CD4-positive, alpha-beta T cell treated with Interleukin-12 subunit alpha and Interleukin-12 subunit beta, for 1 hour (primary cell): ENCODE results near the gene ZNF148.
A peak's percentile ranks its signal among the peaks of the same experiment; 100 is the strongest.

ENCODE experiments used
- DNase-seq: peaks from one replicate; pipeline ENCODE4 v3.0.0-alpha.2; 2020

ZNF148 gene

DNA sequence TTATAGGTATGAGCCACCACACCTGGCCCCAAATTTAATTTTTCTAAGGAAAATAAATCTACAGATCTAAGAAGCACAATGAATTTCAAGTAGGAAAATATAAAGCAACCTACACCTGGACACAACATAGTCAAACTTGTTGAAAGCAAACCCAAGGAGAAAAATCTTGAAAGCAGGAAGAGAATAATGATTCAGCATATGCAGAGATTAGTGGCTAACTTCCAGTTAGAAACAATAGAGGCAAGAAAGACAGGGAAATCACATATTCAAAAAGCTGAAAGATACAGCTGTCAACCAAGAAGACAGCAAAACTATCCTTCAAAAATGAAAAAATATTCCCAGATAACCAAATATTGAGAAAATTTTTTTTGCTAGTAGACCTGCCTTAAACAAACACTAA is 49.4 kb downstream of the ZNF148 start:
- no peak for DNase-seq

DNA sequence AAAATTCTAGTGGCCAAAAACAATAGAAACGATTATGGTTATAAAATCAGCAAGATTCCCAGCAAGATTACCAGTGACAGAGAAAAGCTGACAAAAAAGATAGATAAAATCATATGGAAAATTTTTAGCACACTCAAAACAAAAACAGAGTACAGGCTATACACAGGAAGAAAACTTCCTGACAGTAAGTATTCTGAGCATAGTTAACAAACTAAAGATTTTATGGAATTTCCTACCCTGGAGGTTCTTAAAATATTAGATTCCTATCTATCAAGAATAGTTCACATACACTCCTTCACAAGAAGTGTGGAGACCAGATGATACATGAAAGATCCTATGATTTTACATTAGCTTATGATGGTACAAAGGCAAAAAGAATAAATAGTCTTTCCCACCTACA is 50.8 kb downstream of the ZNF148 start:
- DNase-seq = no peak

DNA sequence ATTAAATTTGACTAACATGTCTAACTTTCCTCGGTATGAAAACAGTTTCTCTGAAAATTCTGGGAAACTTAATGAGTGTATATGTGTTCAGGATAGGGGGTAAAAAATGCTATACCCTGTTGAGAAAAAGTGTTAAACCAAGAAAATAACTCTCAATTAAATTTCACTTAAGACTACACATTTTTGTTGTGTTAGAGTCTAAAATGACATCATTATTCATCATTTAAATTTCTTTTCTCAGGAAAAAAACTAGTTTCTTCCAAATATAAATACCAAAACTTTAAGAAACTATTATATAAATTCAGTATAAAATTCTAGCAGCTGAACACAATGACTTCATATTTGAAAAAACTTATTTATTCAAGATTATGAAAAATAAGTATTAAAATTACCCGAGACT is 52.2 kb downstream of the ZNF148 start:
- no peak for DNase-seq

DNA sequence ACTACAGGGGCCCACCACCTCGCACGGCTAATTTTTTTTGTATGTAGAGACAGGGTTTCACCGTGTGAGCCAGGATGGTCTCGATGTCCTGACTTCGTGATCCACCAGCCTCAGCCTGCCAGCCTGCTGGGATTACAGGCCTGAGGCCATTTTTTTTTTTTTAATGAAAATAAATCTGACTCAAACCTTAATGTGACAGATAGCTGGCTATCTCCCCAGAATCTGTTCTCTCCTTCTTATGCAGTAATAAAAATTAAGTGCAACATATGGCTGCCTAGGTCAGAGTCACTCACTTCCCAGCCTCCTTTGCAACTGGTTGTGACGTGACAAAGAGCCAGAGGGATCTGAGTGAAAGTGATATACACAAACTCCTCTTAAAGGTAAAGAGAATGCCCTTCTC is 53.0 kb downstream of the ZNF148 start:
- no peak for DNase-seq

DNA sequence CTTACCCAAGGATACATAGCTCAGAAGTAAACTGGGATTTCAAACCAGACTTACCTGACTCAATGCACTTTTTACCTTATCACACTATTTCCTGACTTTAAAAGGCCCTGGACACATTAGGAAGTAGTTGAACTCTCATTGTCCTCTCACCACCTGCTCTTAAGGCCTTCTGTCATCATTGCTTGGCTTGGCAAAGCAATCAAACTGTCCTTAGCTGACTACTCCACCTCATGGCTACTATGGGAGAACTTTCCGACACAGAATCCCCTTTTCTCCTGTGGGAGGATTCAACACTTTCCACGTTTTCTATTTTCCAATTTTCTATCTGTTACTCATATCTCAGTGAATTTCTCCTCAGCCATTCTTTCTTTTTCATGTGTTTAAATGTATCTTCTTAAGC is 55.4 kb downstream of the ZNF148 start:
- DNase-seq = no peak

DNA sequence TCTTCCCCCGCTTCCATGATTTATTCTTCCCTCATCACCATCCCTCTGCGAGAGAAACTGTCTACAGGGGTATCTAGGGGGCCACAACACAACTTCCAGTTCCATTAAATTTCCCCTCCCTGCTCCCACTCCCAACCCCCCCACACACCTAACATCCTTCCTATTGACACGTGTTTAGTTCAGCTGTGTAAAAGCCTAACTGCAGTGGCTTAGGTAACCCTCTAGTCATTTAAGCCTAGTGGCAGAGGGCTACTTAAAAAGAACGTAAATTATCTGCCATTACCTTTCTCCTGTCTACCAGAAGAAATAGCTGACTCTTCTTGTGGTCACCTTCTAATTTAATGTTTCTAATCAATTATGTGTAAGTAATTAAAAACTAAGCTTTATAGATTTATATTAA is 56.3 kb downstream of the ZNF148 start:
- no peak for DNase-seq

DNA sequence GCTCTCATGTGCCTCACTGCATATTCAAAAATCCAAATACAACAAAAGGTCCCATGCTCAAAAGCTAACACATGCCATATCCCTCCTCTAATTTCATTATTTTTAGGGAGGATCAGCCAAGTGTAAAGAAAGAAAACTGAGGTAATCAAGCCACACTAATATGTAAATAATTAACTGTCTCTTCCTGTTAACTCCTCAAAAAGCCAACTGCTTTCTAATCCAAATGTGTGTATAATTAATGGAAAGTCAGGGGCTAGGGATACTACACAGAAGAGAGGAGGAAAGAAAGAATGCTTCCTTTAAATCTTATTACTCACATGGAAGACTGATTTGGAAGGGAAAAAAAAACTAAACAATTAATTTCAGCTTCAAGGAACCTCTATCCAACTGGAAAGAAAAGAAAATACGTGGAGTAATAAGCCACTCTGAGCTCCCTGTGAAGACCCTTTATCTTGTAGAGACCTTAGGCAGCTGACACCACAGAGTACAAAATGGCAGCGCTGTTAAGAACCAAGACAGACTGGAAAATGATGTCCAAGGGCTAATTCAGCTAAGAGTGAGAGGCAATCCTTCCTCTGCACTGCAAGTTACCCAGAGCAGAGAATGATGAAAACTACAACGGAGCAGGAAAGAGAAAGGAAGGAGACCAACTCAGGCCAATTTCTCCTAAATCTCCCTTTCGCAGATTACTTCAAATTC is 56.8 kb downstream of the ZNF148 start:
- DNase-seq = no peak

DNA sequence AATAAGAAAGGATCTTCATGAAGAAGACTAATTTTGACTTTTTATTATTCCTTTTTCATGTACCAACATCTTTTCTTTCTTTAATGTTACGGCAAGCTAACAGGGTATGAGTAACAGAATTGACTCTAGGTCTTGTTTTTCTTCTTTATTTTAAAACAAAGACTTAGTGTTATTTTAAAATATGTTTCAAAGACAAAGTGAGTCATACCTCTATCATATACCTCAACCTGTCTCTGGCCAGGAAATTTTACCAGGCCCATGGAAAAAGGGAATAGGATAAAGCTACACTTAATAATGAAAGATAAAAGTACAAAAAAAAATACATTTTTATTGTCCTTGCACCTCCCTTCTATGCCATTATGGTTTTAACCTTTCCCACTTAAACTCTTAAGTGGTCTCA is 57.4 kb downstream of the ZNF148 start:
- DNase-seq = no peak

DNA sequence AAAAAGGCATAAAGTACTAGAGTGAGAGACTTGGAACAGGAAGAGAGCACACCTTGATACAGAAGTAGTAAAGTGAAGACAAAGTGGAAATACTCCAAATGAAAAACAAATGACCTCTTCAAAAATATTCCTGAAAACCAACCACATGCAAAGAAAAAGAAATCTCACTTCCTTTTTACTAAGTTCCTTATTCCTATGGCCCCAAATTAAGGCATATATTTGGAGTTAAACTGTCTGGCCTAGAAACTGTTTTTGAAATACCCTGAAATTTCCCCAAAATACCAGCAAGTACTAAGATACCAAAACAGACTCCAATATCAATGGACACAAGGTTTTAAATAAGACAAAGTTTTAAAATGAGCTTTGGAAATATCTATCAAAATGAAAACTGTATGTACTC is 58.2 kb downstream of the ZNF148 start:
- DNase-seq = no peak

DNA sequence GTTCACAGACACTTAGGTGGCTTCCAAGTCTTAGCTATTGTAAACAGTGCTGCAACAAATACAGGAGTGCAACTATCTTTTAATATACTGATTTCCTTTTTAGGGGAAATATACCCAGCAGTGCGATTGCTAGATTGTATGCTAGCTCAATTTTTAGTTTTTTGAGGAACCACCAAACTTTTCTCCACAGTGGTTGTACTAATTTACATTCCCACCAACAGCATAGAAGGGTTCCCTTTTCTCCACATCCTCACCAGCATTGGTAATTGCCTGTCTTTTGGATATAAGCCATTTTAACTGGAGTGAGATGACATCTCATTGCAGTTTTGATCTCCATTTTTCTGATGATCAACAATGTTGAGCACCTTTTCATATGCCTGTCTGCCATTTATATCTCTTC is 58.9 kb downstream of the ZNF148 start:
- DNase-seq = no peak

DNA sequence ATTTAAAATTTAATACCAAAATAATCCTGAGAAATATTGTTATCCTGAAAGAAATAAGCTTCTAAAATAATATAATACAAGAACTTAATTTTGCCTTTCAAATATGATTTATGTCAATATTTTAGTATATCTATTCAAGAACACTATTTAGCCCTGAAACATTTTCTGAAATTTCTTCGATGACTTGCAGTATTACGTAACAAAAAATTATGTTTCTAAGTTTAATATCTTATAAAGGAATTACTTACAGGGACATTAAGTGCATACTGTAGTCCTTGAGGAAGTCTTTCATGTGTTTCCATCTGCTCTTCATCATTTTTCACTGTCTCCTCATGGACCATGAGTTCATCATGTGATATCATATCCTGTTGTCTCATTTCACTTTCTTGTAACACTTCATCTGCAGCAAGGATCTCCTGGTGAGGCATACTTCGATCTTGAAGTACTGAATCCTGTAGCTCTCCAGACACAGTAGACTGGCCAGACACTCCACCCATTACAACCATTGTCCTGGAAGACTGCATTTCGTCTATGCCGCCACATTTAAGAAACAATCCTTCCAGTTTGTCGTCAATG is 62.0 kb downstream of the ZNF148 start:
- no peak for DNase-seq

DNA sequence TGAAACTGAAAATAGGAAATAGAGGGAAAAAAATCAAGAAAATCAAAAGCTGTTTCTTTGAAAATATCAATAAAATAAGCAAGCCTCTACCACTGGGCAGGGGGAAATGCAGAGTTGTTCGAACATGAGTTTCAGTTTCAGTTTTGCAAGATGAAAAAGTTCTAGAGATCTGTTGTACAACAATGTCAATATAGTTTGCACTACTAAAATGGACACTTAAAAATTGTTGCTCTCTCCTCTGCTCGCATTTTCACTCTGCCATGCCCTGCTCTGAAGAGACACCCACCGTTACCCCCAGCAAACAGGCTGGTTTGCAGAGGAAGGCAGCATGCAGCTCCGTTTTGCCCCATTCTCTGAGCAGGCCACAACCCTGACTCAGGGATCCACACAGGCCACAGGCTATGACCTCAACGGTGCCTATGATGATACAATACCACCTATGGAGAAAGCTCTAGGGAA is 64.5 kb downstream of the ZNF148 start:
- DNase-seq = peak; percentile 45

DNA sequence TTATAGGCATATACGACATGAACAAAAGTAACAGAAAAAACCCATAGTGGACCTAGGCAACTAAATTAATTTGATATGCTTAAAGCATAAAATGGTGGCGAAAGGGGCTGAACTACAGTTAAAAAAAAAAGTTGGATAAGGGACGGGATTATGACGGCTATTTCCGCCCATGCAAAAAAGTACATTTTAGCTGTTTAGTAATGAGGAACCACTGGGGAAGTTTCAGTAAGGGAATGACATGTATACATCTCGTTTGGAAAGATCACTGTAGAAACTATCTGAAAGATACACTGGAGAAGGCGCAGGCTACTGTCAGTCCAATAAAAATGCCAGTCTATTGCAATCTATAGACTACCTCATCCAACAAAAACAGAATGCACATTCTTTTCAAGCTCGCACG is 65.6 kb downstream of the ZNF148 start:
- no peak for DNase-seq

DNA sequence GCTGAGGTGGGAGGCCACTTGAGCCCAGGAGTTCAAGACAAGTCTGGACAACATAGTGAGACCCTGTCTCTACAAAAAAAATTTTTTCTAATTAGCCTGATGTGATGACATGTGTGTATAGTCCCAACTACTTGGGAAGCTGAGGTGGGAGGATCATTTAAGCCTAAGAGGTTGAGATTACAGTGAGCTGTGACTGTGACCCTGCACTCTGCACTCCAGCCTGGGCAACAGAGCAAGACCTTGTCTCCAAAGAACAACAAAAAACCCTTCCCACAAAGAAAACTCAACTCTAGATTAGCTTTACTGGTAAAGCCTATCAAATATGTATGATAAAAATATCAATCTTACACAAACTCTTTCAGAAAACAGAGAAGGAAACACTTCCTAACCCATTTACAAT is 68.5 kb downstream of the ZNF148 start:
- no peak for DNase-seq

DNA sequence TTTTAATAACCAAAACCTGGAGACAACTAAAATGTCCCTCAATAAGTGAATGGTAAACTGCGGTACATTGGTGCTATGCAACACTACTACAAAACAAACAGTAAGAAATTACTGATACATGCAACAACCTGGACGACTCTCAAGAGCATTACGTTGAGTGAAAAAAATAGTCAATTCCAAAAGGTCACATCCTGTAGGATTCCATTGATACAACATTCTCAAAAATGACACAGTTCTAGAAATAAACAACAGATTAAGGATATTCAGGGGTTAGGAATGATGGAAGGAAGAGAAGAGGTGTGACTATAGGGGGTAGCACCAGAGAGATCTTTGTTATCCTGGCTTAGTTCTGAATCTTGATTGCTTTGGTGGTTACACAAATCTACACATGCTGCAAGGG is 72.2 kb downstream of the ZNF148 start:
- DNase-seq = no peak

DNA sequence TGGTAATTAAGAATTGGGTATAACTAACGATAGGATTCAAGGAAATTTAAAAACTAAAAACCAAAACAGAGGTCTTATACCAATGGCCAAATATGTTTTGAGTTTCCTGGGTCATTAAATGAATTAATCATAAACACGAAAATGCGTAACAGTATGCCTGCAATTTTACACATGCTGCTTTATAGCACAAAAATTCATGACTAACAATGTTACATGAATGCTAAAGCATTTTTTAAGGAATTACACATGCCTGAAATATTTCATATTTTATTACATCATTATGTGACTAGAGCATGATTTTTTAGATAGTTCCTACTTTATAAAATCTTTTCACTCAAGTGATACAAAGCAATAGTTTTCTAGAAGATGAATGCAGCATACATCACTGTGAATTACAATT is 74.7 kb downstream of the ZNF148 start:
- no peak for DNase-seq

DNA sequence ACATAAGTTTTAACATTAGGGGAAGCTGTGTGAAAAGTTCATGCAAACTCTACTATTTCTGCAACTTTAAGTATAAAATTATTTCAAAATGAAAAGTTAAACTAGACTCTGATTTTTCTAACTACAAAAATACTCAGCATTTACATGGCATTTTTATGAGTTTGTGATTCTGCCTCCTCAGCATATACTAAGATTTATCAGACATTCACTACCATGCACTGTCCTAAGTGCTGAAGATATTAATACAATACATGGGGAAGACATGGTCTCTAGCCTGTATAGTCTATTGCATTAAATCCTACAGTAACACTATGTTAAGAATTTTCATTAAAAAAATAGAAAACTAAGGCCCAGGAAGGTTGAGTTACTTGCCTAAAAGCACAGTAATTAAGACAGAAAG is 80.7 kb downstream of the ZNF148 start:
- no peak for DNase-seq

DNA sequence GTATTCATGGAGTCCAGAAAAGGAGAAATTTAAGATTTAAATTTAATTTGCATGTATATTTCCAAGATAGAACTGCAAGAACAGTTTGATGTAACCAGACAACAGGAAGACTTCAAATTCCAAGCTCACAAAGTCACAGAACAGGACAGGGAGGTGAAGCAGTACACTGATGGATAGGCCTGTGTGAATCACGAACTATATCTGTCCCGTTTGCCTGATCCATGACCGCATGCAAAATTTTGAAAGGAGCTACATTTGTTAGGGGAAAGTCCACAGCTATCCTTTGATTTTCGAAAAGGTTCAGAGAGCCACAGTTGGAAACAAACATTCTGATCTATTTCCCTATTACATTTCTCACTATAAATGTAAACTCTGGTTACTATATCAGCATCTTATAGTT is 83.1 kb downstream of the ZNF148 start:
- no peak for DNase-seq

DNA sequence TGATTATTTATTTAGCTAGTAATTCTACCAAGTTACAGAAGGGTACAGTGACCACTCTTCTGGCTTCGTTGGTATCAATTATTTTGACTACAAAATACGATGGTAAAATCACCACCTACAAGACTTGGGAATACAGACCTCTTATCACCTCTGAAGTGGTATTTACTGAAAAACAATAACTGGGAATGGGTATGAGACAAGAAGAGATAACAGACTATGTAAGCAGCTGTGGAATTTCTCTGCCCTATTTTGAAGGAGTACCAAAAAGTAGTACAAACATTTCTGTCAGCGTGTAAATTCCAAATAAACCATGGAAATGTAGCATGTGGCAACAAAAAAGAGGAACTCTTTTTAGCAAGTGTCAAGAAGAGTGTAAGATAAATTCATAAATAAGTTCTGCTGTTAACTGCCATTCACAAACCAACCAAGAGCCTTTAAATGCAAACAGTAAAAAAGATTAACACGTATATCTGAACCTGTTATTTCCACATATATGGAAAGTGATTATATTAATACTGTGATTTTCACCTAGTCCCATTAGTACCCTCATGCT is 85.6 kb downstream of the ZNF148 start:
- no peak for DNase-seq

DNA sequence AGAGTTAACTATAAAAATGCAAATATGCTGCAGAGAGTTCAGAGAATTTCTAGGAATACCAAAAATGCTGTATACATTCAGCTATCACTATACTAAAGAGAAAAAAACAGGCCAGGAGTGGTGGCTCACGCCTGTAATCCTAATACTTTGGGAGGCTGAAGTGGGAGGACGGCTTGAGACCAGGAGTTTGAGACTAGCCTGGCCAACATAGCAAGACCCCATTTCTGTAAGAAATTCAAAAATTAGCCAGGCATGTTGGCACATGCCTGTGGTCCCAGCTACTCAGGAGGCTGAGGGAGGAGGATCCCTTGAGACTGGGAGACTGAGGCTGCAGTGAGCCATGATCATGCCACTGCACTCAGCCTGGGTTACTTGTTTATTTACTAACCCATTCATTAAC is 87.9 kb downstream of the ZNF148 start:
- DNase-seq = no peak

DNA sequence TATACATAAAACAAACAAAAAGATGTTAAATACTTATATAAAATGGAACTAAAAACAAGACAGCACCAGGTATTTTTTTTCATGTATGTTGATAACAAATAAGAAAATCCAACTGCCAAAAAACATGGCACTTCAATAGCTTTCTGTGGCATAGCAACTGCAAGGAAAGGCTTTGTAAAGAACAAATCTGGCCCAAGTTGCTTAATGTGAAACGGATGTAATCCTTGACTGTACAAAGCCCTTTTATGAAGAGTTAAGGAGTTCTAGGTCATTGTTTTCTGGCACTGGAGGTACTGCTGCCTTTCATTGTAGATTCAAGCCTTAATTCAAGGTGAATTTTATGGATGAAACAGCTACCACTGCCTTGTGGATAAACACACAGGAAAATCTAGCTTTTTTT is 93.7 kb downstream of the ZNF148 start:
- no peak for DNase-seq

DNA sequence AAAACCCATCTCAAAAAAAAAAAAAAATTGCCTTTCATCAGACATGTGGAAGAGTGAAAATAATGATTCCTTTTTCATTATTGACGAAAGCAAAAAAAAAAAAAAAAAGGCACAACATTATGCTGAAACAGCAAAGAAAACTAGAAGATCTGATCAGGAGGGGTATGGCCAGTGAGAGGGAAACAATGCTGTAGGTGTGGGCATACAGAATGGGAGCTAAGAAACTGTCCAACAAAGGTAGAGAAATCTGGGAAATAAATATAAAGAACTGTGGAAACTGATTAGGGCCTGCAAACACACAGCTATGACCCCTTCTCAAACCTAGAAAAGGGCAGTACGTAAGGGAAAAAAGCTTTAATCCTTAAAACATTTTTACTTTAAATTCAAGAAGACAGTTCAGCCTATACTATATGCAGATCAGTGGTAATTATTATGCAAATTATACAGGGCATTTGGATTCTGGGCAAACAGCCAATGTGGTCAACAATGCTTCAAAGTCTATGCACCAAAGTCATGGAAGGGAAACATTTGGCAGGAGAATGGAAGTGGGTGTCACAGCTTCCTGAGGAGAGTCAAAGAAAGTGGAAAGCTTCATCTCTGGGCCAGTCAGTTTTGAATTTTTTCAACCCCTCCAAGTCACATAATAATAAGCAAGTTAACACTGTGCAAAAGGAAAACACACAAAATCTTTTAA is 94.3 kb downstream of the ZNF148 start:
- no peak for DNase-seq

DNA sequence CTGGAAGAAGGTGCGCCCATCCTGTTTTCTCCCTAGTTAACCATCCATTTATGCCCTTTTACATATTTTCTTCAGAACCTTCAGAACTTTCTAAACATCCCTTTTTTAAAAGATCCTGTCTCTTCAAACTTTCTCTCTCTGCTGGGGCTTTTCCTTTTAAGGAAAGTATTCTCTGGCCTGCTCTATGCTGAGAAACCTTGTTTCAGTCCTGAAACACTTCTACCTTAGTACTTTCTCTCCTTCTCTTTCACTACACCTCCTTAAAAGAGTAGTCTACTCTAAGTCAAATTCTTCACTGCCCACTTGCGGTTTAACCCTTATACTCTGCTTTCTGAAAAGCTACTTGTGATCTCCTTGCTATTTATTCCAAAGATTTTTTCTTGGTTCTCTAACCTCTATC is 97.0 kb downstream of the ZNF148 start:
- no peak for DNase-seq

DNA sequence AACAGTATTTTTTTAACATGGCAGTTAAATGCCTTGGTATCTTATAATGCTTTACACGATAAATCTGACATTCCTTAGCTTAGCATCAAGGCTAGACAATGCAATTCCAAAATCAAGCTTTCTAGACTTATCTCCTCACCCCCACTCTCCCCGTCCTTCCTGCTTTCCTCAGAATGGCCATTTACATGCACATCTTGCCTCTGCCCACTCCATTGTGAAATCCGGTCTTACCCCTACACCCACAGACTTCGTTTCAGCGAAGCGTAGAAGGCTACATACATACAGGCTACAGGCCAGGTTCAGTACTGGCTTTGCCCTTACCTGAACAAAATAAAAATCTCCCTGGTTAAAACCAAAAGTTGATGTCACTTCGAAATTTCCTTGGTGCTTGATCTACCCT is 104.0 kb downstream of the ZNF148 start:
- no peak for DNase-seq
